Sciatic nerve (tissue), 2 donors: ENCODE results near the gene TPCN1. TPM values are rescaled to one million over a fixed set of nuclear protein-coding genes. Genes with fewer than 3 reads are reported as not detected.
"Not testable (repeated sequence)": the region's sequence is repeated elsewhere in the genome, so short reads cannot be mapped to it uniquely, and the experiment has no call there.

ENCODE experiments used
- ATAC-seq: fragments of 200-7000 bp; cut with Tn5 transposase; one replicate; pipeline ENCODE4 v1.9.1; 2020; ENCODE audit warnings: mild to moderate bottlenecking, moderate library complexity
- DNase-seq: peaks from one replicate; pipeline ENCODE4 v3.0.0-alpha.2; 2020; ENCODE audit warnings: low spot score
- intact Hi-C: fragments of 100-400 bp; cut with DNase I; formaldehyde crosslinking; loops from one replicate; pipeline ENCODE4 v1.14.2; 2022
- total RNA-seq: library from RNA; stranded (reverse); fragmentation: NEBNext Ultra II Directional; extraction: Animal tissue kit (Norgen Biotek cat#: 25700); gene quantifications from one replicate; pipeline ENCODE4 v1.2.1, GENCODE V29; 2021
- donor health status: DM: no; HTN: no; CAD: no.
- donor health status: DM: no; HTN: no; CAD: no.

Gene TPCN1
- total RNA-seq, 1 donor from 2014 or later, result 90.6 TPM

GRCh38 chr12:113194971-113195391 is 26.3 kb upstream of the TPCN1 start:
- ATAC-seq (peak; percentile 8), DNase-seq (no peak)
- intact Hi-C loops, result no loop called here

DNA sequence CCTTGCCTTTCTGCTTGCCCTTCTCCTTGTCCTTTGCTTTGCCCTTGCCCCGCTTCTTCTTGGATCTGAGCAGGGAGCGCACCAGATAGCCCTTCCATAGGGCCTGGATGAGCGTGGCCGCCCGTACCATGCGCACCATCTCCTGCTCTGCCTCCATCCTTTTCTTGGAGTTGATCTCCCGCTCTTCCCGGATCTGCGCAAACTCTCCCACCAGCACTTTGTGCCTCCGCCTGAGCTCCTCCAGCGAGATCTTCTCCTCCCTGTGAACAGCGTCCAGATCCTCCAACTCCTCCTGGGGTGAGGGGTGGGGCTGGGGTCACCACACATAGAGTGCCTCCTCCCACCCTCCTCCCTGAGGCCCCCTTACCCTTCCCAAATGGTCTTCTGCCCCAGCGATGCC is 25.7 kb upstream of the TPCN1 start:
- DNase-seq (no peak), ATAC-seq (no peak)
- intact Hi-C loops, result no loop called here

DNA sequence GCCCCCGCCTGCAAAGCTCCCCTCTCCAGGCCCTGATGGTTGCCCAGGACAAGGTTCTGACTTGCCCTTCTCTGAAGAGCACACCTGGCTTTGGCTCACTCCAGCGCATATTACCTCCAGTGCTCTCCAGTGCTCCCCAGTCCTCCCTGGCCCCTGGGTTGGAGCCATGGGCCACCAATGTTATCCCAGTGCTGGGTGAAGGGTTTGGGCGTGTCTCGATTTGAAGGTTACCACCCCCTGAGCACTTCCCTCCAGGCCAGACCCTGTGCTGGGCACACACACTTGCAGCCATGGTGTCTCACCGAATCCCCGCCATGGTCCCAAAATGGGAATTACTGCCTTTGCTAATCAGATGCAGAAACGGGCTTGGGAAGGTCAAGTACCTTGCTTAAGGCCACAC is 24.7 kb upstream of the TPCN1 start:
- intact Hi-C loops, result no loop called here
- ATAC-seq (peak; percentile 47), DNase-seq (no peak)

GRCh38 chr12:113196990-113197389 is 24.3 kb upstream of the TPCN1 start:
- peak; percentile 93 for ATAC-seq
- peak; percentile 77 for DNase-seq
- intact Hi-C loops, result no loop called here

DNA sequence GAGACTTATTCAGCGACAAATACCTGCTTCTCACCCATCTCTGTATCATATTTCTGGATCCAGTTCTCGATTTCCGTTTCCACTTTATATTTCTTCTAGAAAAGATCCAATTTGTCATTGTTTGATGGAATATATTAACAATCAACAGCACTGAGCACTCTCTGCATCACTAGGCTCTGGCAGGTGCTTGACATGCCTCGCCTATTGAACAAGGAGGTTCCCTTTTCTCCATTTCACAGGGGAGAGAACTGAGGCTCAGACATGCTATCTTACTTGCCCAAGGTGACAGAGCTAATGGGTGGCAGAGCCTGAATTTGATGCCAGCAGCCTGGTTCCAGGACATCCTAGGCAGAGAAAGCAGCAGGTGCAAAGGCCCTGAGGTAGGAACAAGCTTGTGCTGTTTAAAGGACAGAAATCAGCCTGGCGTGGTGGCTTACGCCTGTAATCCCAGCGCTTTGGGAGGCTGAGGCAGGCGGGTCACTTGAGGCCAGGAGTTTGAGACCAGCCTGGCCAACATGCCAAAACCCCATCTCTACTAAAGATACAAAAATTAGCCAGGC is 23.7 kb upstream of the TPCN1 start:
- no peak for ATAC-seq
- intact Hi-C loops, result no loop called here
- no peak for DNase-seq

DNA sequence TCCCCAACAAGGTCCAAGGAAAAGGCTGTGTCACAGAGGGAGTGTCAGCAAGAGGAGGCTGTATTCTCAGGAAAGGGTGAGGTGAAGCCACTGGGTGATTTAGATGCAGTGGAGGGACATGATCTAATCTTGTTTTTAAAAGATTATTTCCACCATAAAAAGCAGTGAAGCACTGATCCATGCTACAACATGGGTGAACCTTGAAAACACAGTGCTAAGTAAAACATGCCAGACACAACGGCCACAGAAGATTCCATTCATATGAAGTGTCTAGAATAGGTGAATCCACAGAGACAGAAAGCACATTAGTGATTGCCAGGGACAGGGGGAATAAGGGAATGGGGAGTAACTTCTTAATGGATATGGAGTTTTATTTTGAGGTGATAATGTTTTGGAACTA is 23.0 kb upstream of the TPCN1 start:
- DNase-seq (no peak), ATAC-seq (no peak)
- intact Hi-C loops, result no loop called here

DNA sequence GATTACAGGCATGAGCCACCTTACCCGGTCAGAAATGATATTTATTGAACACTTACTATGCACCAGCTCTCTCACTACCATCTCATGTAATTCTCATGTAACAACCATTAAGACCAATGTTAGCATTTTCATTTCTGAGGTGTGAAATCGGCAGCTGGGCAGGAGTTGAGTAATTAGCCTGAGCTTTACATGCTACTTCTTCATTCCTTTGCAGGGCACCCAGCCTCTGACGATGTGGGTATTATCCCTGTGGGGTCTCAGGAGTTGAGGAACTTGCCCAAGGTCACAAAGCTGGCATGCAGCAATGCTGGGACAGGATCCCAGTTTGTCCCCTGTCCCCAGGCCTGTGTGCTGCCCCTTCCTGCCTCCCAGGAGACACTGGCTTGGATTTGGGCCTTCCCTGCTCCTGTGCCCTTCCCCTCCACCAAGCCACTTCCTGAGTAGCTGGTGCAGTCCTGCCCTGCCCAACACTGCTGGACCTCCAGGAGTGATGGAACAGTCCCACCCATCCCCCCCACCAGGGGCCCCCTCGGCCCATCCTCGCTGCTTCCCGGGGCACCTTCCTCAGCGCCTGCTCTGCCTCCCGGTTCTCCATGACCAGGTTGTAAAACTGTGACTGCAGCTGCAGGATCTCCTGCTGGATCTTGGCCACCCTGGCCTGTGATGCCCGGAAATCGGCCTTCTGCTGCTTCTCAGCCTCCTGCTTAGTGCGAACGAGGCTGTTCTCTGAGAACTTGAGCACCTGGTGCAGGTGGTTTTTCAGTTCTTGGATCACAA is 21.1 kb upstream of the TPCN1 start:
- DNase-seq (no peak), ATAC-seq (no peak)
- intact Hi-C loops, result no loop called here

DNA sequence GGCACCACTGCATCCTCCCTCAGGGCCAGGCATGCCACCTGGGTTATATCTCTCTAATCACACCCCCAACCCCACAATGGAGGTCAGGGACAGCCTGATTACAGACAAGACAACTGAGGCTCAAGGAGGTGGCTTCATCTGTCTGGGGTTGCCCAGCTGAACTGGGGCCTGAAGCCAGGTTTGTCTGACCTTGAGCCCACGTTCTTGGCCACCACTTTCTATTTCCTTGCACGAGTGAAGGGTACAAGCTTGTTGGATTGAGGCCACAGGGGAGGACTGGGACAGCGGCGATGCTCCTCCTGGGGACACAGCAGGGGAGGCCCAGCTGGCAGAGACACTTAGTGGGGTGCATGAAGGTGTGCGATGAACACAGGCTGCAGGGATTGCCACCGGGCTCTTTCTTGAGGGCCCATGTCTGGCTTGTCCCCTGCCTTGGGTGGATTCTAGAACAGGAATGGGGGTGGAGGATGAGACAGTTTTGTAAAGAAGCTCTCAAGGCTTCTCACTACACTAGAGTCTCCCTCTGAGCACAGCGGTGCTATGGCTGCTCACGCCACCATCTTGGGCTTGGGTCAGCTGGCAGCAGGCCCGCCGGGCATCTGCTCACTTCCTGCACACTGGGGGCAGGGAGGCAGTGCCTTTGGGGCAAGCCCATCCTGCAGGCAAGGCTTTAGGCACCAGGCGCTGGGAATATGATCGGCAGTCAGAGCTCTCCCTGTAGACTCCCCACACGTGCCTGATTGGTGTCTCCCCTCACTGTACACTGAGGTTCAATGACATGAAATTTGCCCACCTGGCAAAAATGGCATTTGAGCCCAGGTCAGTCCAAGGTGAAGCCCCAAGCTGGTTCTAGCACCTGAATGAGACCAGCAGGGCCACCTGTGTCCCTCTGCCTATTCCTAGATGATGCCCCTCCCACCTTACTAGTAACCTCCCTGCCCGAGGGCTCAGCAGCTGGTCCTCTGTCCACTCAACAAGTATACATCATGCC is 19.8 kb upstream of the TPCN1 start:
- no peak for ATAC-seq
- DNase-seq, result no peak
- intact Hi-C loops, result no loop called here

GRCh38 chr12:113202300-113203075 is 18.8 kb upstream of the TPCN1 start:
- ATAC-seq (no peak), DNase-seq (no peak)
- intact Hi-C loops, result no loop called here

DNA sequence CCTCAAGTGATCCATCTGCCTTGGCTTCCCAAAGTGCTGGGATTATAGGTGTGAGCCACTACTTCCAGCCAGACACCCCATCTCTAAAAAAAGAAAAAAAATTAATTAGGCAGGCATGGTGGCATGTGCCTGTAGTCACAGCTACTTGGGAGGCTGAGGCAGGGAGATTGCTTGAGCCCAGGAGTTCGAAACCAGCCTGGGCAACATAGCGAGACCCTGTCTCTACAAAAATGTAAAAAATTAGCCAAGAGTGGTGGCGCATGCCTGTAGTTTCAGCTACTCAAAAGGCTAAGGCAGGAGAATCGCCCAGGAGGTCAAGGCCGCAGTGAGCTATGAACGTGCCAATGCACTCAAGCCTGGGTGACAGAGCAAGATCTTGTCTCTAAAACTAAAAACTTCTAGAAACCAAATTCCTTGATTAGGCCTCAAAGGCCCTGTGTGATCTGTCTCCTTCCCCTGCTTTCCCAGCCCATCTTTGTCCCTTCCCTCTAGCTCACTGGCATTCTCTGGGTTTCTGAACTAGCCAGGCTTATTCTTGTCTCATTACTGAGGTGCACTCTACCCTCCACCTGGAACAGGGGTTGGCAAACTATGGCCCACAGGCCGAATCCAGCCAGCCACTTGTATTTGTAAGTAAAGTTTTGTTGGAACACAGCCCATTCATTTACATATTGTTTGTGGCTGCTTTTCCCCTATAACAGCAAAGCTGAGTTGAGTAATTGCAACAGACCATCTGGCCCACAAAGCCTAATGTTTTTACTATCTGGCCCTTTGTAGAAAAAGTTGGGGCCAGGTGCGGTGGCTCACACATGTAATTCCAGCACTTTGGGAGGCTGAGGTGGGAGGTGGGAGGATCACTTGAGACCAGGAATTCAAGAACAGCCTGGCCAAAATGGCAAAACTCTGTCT is 17.2 kb upstream of the TPCN1 start:
- intact Hi-C loops, result no loop called here
- DNase-seq (no peak), ATAC-seq (no peak)

- intact Hi-C loops, result no loop called here
- DNase-seq (no peak), ATAC-seq (peak; percentile 63)
Observed at GRCh38 chr12:113204804-113205203, 16.5 kb upstream of the TPCN1 start.

DNA sequence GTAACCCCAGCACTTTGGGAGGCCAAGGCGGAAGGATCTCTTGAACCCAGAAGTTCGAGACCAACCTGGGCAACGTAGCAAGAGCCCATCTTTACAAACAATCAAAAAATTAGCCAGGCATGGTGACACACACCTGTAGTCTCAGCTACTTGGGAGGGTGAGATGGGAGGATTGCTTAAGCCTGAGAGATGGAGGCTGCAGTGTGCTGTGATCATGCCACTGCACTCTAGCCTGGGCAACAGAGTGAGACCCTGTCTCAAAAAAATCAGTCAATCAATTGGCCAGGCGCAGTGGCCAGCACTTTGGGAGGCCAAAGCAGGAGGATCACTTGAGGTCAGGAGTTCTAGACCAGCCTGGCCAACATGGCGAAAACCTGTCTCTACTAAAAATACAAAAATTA is 14.5 kb upstream of the TPCN1 start:
- DNase-seq, intact Hi-C loops, ATAC-seq: not testable (repeated sequence)

GRCh38 chr12:113207613-113208040 is 13.6 kb upstream of the TPCN1 start:
- intact Hi-C loops, result no loop called here
- ATAC-seq, result peak; percentile 9
- no peak for DNase-seq

DNA sequence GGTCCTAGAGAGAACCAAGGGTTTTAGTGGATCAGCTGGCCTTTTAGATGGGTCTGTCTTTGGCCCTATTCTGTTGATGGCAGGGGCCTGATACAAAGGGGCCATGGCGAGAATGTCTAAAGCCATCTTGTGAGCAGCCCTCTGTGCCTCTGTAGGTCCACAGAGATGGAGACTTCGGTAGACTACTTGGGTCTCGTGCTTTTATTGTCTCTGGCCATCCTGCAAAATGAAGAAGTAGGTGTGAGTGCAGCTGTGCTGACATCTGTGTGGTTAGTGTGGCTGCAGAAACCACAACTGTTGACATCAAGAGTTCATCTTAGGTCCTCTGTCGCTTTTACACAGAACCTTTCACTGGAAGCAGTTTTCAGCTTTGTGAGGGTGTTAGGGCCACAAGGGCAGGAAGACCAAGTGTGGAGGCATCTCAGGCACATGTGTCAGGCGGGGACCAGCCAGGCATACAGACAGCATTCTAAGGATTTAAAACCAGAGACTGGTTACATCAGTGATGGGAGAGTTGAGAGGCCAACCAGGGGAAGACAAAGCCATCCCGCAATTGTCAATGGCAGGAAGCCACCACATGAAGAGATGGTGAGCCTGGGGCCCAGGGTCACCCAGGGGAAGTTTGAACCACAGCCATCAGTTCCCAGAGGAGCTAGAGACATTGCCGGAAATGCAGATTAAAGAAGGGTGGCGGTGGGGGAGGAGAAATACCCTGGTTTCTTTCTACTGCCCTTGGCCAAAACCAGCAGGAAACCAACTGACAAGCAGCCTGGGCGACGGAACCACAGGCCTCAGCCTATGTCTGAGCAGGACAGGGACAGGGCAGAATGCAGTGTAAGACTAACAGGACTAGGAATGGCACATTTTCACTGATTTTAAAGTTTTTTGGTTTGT is 13.0 kb upstream of the TPCN1 start:
- DNase-seq (no peak), ATAC-seq (peak; percentile 86)
- intact Hi-C loops, result no loop called here

DNA sequence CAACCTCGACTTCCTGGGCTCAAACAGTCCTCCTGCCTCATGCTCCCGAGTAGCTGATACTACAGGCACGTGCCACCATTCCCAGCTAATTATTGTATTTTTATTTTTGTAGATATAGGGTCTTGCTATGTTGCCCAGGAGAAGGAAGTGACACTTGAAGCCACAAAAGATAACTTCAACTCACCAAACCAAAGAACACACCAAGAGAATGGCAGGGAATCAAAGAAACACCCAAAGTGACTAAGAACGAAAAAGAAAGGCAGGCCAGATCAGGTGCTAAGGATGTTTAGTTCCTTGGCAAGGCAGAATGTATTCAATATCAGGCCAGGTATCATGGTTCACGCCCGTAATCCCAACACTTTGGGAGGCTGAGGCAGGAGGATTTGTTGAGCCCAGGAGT is 10.1 kb upstream of the TPCN1 start:
- intact Hi-C loops, result no loop called here
- no peak for DNase-seq
- no peak for ATAC-seq

- intact Hi-C loops, result no loop called here
- peak; percentile 78 for DNase-seq
- peak; percentile 97 for ATAC-seq
Observed at GRCh38 chr12:113214895-113215400, 6.3 kb upstream of the TPCN1 start.

DNA sequence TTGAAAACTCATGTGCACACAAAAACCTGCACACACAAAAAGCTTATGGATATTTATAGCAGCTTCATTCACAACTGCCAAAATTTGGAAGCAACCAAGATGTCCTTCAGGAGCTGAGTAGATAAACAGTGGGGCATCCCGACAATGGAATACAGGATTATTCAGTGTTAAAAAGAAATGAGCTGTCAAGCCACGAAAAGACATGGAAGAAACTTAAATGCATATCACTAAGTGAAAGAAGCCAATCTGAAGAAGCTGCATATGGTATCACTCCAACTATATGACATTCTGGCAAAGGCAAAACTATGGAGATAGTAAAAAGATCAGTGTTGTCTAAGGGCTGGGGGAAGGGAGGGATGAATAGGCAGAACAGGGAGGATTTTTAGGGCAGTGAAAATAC is 5.2 kb upstream of the TPCN1 start:
- no peak for ATAC-seq
- no peak for DNase-seq
- intact Hi-C loops, result no loop called here
